Lung (tissue), 12 donors: Measurements from ENCODE around the gene RGS7. TPM values are rescaled to one million over a fixed set of nuclear protein-coding genes. Genes with fewer than 3 reads are reported as not detected.

Experiments used
- ATAC-seq: fragments of 200-7000 bp; cut with Tn5 transposase; one replicate; pipeline ENCODE4 v1.9.1; 2020; ENCODE audit warnings: moderate number of reproducible peaks; ENCODE audit not compliant: insufficient read depth, low FRiP score
- DNase-seq, 3 donors: peaks; one replicate each; pipeline ENCODE4 v3.0.0-alpha.2; 2013 to 2017
- H3K27ac ChIP-seq, 2 donors: one replicate each; pipeline ENCODE4 v1.5.1; 2013; ENCODE audit warnings: mild to moderate bottlenecking in 2 of 2, moderate library complexity in 2 of 2, control low read depth in 1 of 2, inconsistent platforms in 1 of 2, low read depth in 1 of 2, low read length in 1 of 2
- H3K27me3 ChIP-seq, 3 donors: one replicate each; pipeline ENCODE4 v1.5.1; 2013; ENCODE audit warnings: low read length in 2 of 3; ENCODE audit not compliant: control insufficient read depth in 3 of 3, insufficient read depth in 3 of 3
- H3K36me3 ChIP-seq, 4 donors: one replicate each; pipeline ENCODE4 v1.5.1; 2013; ENCODE audit warnings: low read length in 4 of 4, mild to moderate bottlenecking in 1 of 4, moderate library complexity in 1 of 4; ENCODE audit not compliant: control insufficient read depth in 4 of 4, insufficient read depth in 4 of 4
- H3K4me1 ChIP-seq, 5 donors: one replicate each; pipeline ENCODE4 v1.5.1; 2013; ENCODE audit warnings: low read length in 5 of 5, mild to moderate bottlenecking in 2 of 5, moderate library complexity in 1 of 5; ENCODE audit not compliant: control insufficient read depth in 5 of 5, insufficient read depth in 5 of 5
- H3K4me3 ChIP-seq: one replicate; pipeline ENCODE4 v1.5.1; 2013; ENCODE audit warnings: mild to moderate bottlenecking, control low read depth, moderate library complexity
- H3K9ac ChIP-seq, 2 donors: one replicate each; pipeline ENCODE4 v1.5.1; 2013; ENCODE audit warnings: low read length in 2 of 2, control low read depth in 1 of 2; ENCODE audit not compliant: insufficient read depth in 1 of 2
- H3K9me3 ChIP-seq, 4 donors: one replicate each; pipeline ENCODE4 v1.5.1; 2013; ENCODE audit warnings: low read length in 3 of 4, mild to moderate bottlenecking in 1 of 4, moderate library complexity in 1 of 4; ENCODE audit not compliant: control insufficient read depth in 4 of 4, insufficient read depth in 3 of 4
- CTCF ChIP-seq: IDR thresholded peaks from 2 replicates; pipeline ENCODE4 v1.5.1; 2012; ENCODE audit warnings: mild to moderate bottlenecking; ENCODE audit errors: control extremely low read depth, extremely low read depth
- WGBS, 2 donors: extraction: QIAGEN DNeasy Blood & Tissue Kit; methylation state at CpG; one replicate each; pipeline ENCODE4 v1.1.7; 2013; 5-methylcytosine and 5-hydroxymethylcytosine counted together
- polyA plus RNA-seq, 2 donors: library from polyadenylated mRNA; stranded (reverse); fragments of 200-250 nt; gene quantifications; one replicate each; pipeline ENCODE4 v1.2.1, GENCODE V29; 2013
- total RNA-seq, 2 donors: library from RNA; depleted of rRNA in 1 of 2; stranded (reverse); fragments of >200 nt in 1 of 2; gene quantifications; one replicate each; pipeline ENCODE4 v1.2.1, GENCODE V29; 2014 to 2021
- donor health status: control.
- donor health status: control.
- donor health status: Bipolar disorder and iron deficiency.
- donor health status: healthy.
- donor health status: DM: yes; HTN: yes; CAD: no.

RGS7 gene
- total and polyA plus RNA-seq, 4 donors, result 0.06 to 0.25 (median 0.08) TPM; not detected in 1

DNA sequence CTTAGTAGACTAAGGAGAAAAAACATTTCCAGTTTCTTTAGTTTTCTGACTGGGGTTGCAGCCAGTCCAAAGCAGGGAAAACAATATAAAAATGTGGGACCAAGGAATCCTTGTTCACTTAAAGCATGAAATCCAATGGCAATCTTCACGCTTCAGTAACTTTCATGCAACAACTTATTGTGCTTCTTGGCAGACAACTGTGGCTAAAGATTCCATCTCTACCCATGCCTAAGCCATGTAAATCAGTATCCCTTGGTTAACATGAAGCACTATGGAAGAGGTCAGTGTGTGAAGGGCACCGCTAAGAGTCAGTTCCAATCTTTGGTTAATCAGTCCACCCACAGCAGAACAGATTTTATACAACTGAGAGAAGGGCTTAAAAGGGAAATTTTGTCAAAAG lies 543.3 kb downstream of the RGS7 start:
- ATAC-seq (no peak), DNase-seq (no peak)
- no peaks in the 10 kb centered on the region for H3K9me3 ChIP-seq
- TF ChIP-seq CTCF, result no peak
- H3K27ac ChIP-seq, result no peak overlapping the region
- WGBS, 2 donors, result 92 to 94% methylated on average over 2 of the region's 2 CpGs
- no peaks in the 10 kb centered on the region for H3K4me1 ChIP-seq
- no peaks in the 10 kb centered on the region for H3K36me3 ChIP-seq
- H3K27me3 ChIP-seq, result no peaks in the 10 kb centered on the region
- H3K4me3 ChIP-seq, result no peak overlapping the region
- no peak overlapping the region for H3K9ac ChIP-seq

GRCh38 chr1:240811256-240811655 lies 545.7 kb downstream of the RGS7 start:
- TF ChIP-seq CTCF, result no peak
- Histone ChIP-seq H3K27ac (no peak overlapping the region), H3K36me3 (no peaks in the 10 kb centered on the region), H3K27me3 (no peaks in the 10 kb centered on the region), H3K9ac (no peak overlapping the region), H3K4me1 (no peaks in the 10 kb centered on the region), H3K9me3 (no peaks in the 10 kb centered on the region), H3K4me3 (no peak overlapping the region)
- ATAC-seq (no peak), DNase-seq (no peak)
- 83 to 90% methylated on average over 2 of the region's 2 CpGs for WGBS, 2 donors

- Histone ChIP-seq H3K9me3 (no peaks in the 10 kb centered on the region), H3K27me3 (no peaks in the 10 kb centered on the region), H3K36me3 (no peaks in the 10 kb centered on the region), H3K9ac (no peak overlapping the region), H3K4me3 (no peak overlapping the region), H3K27ac (no peak overlapping the region), H3K4me1 (no peaks in the 10 kb centered on the region)
- ATAC-seq (no peak), DNase-seq (no peak)
- no peak for TF ChIP-seq CTCF
- 61 to 71% methylated on average over 1 of the region's 1 CpG for WGBS, 2 donors
Measured at GRCh38 chr1:240808381-240808780, 548.6 kb downstream of the RGS7 start.

DNA sequence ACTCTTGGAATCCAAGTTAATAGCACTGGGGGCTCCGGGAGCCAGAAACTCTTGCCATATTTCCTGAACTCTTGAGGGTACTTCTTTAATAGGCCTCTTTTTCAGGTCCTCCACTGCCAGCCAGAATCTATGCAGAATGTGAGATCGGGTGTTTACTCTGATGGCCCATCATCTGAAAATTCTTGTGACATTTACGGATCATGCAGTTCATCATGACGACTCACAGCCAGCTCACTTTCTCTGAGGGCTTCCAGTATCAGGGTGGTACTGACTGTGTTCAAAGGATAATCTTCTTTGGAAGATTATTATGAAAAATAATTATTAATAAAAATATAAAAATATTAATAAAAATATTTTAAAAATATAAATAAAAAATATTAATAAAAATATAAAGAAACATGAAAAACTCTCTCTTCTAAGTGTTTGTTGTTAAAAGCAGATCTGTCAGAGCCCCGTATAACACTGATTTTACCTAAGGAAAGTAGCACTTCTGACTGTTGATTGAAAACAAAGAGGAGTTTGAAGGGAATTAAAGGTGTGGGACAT lies 550.7 kb downstream of the RGS7 start:
- ATAC-seq (no peak), DNase-seq (no peak)
- Histone ChIP-seq H3K9me3 (no peaks in the 10 kb centered on the region), H3K4me1 (no peaks in the 10 kb centered on the region), H3K36me3 (no peaks in the 10 kb centered on the region), H3K27me3 (no peaks in the 10 kb centered on the region), H3K9ac (no peak overlapping the region), H3K4me3 (no peak overlapping the region), H3K27ac (no peak overlapping the region)
- 88% methylated on average over 5 of the region's 5 CpGs for WGBS, 2 donors
- no peak for TF ChIP-seq CTCF
